22Rv1 (cell line): ENCODE results near the gene ACAT1.

Experiments
- H3K27ac ChIP-seq: fragments of 450-650 bp; 2 replicates; pipeline ENCODE4 v1.5.1; 2017
- CTCF ChIP-seq: fragments of 450-650 bp; IDR thresholded peaks from 2 replicates; pipeline ENCODE4 v1.5.1; 2017; ENCODE audit warnings: mild to moderate bottlenecking
- ZFX ChIP-seq: fragments of 450-650 bp; IDR thresholded peaks from 2 replicates; pipeline ENCODE4 v1.6.1; 2017; ENCODE audit warnings: antibody characterized with exemption, borderline replicate concordance

ACAT1 gene

GRCh38 chr11:108121274-108122155 is at the start of gene ACAT1:
TSS of gene ACAT1 (plus strand) at chr11:108121567. CDS start at chr11:108121607, 40 bp downstream.
- H3K27ac ChIP-seq = peak within 1 kb of the TSS; percentile 74
- no peak for TF ChIP-seq ZFX
- peak; percentile 34 for TF ChIP-seq CTCF

GRCh38 chr11:108084811-108085210 is 36.6 kb upstream of the ACAT1 start:
- TF ChIP-seq ZFX (no peak), CTCF (no peak)
- peak overlapping the region; percentile 22; the same call in 1 of the 2 replicates for H3K27ac ChIP-seq

- no peak overlapping the region for H3K27ac ChIP-seq
- TF ChIP-seq ZFX = no peak
- TF ChIP-seq CTCF = no peak
Observed at GRCh38 chr11:108085672-108086071, 35.7 kb upstream of the ACAT1 start.

- no peak overlapping the region for H3K27ac ChIP-seq
- TF ChIP-seq ZFX = no peak
- no peak for TF ChIP-seq CTCF
Observed at GRCh38 chr11:108092134-108092533, 29.2 kb upstream of the ACAT1 start.

- no peak for TF ChIP-seq CTCF
- TF ChIP-seq ZFX = no peak
- peak overlapping the region; percentile 50 for H3K27ac ChIP-seq
Observed at GRCh38 chr11:108093128-108093904, 28.1 kb upstream of the ACAT1 start.

- no peak overlapping the region for H3K27ac ChIP-seq
- TF ChIP-seq CTCF = no peak
- no peak for TF ChIP-seq ZFX
Observed at GRCh38 chr11:108097179-108097578, 24.2 kb upstream of the ACAT1 start.
